H1 (cell line): ENCODE data around the gene B4GALT5. TPM values are rescaled to one million over a fixed set of nuclear protein-coding genes. Genes with fewer than 3 reads are reported as not detected.

ENCODE experiments used
- CTCF ChIA-PET: fragments of 300-600 bp; sonication (Branson Sonifier 250); formaldehyde crosslinking; loops from one replicate; lab custom pipeline; 2021; ENCODE audit not compliant: partially characterized antibody; lab: Charles Lee
- POLR2A ChIA-PET: fragments of 300-600 bp; sonication (Branson Sonifier 250); formaldehyde crosslinking; loops from one replicate; lab custom pipeline; 2021; ENCODE audit warnings: inconsistent platforms; ENCODE audit not compliant: partially characterized antibody; lab: Charles Lee
- DNase-seq, 2 experiments: peaks; one replicate each; pipeline versions ENCODE4 v3.0.0 to v3.0.0-alpha.2; 2010 to 2022; ENCODE audit warnings: low spot score in 2 of 2, low read depth in 1 of 2, mixed read lengths in 1 of 2
- FAIRE-seq: peaks from 2 replicates; lab custom pipeline; 2011; peaks lifted over from hg19 to GRCh38; lab: Jason Lieb, UNC
- H2AFZ ChIP-seq: 2 replicates; pipeline ENCODE4 v1.8.1; 2012; ENCODE audit warnings: low read length, inconsistent platforms
- H2AK5ac ChIP-seq: 2 replicates; pipeline ENCODE4 v1.6.1; 2013; ENCODE audit warnings: low read depth, low read length
- H2BK120ac ChIP-seq: replicated peaks from 2 replicates; pipeline ENCODE3; 2013; ENCODE audit warnings: low read depth, low read length, inconsistent platforms
- H2BK12ac ChIP-seq: 2 replicates; pipeline ENCODE4 v1.6.1; 2013; ENCODE audit warnings: low read depth, low read length
- H2BK15ac ChIP-seq: 2 replicates; pipeline ENCODE4 v1.6.1; 2013; ENCODE audit warnings: low read length
- H2BK20ac ChIP-seq: 2 replicates; pipeline ENCODE4 v1.6.1; 2013; ENCODE audit warnings: low read length
- H2BK5ac ChIP-seq: 2 replicates; pipeline ENCODE4 v1.6.1; 2013; ENCODE audit warnings: low read depth, low read length
- H3K14ac ChIP-seq: 2 replicates; pipeline ENCODE4 v1.6.1; 2013; ENCODE audit warnings: inconsistent platforms; ENCODE audit not compliant: insufficient read length
- H3K18ac ChIP-seq: 2 replicates; pipeline ENCODE4 v1.6.1; 2013; ENCODE audit warnings: low read length; ENCODE audit errors: extremely low read depth
- H3K23ac ChIP-seq: 2 replicates; pipeline ENCODE4 v1.6.1; 2013; ENCODE audit warnings: inconsistent platforms; ENCODE audit not compliant: insufficient read length
- H3K23me2 ChIP-seq: 2 replicates; pipeline ENCODE4 v1.6.1; 2013; ENCODE audit warnings: low read depth, low read length
- H3K27ac ChIP-seq: 2 replicates; pipeline ENCODE4 v1.6.1; 2011; ENCODE audit warnings: low read depth, low read length, inconsistent platforms
- H3K27me3 ChIP-seq, 4 experiments: replicated peaks in 1 of 4; 1 replicate in 1 of 4; 2 replicates in 3 of 4; pipeline versions ENCODE4 v1.6.1 to v1.8.1; 2011 to 2013; ENCODE audit warnings: low read length in 3 of 4, mild to moderate bottlenecking in 3 of 4, inconsistent platforms in 2 of 4, mixed read lengths in 2 of 4, moderate library complexity in 1 of 4; ENCODE audit not compliant: control insufficient read depth in 3 of 4, insufficient read depth in 3 of 4; ENCODE audit errors: extremely low read depth in 1 of 4
- H3K36me3 ChIP-seq, 4 experiments: 2 replicates each; pipeline versions ENCODE4 v1.6.1 to v1.8.1; 2011 to 2013; ENCODE audit warnings: mild to moderate bottlenecking in 4 of 4, low read length in 3 of 4, moderate library complexity in 2 of 4, control low read depth in 1 of 4, inconsistent platforms in 1 of 4; ENCODE audit not compliant: insufficient read depth in 4 of 4, control insufficient read depth in 2 of 4
- H3K4ac ChIP-seq: replicated peaks from 2 replicates; pipeline ENCODE3; 2013; ENCODE audit warnings: low read length, low read depth, mixed read lengths, inconsistent platforms; ENCODE audit not compliant: insufficient read length
- H3K4me1 ChIP-seq, 4 experiments: replicated peaks in 1 of 4; 1 replicate in 1 of 4; 2 replicates in 3 of 4; pipeline versions ENCODE4 v1.6.1 to v1.8.1; 2011 to 2013; ENCODE audit warnings: low read length in 3 of 4, inconsistent platforms in 2 of 4, mixed read lengths in 1 of 4; ENCODE audit not compliant: insufficient read depth in 4 of 4, control insufficient read depth in 3 of 4
- H3K4me2 ChIP-seq, 2 experiments: 2 replicates each; pipeline versions ENCODE4 v1.6.1 to v1.8.1; 2011 to 2013; ENCODE audit warnings: low read depth in 2 of 2, low read length in 2 of 2, control low read depth in 1 of 2, inconsistent platforms in 1 of 2, mild to moderate bottlenecking in 1 of 2; ENCODE audit not compliant: insufficient read depth in 1 of 2
- H3K4me3 ChIP-seq, 4 experiments: fragments of 200-600, 300-600 bp in 1 of 4; sonication (generic), shearing (Covaris generic), sonication (Bioruptor Twin) in 1 of 4; 2 replicates each; pipeline versions ENCODE4 v1.5.1 to v1.8.1; 2011 to 2016; ENCODE audit warnings: low read length in 4 of 4, low read depth in 3 of 4, control low read depth in 2 of 4, inconsistent platforms in 2 of 4, mild to moderate bottlenecking in 2 of 4, mixed read lengths in 1 of 4, moderate library complexity in 1 of 4; ENCODE audit not compliant: insufficient read depth in 2 of 4; ENCODE audit errors: extremely low read depth in 1 of 4
- H3K56ac ChIP-seq: replicated peaks from 2 replicates; pipeline ENCODE3; 2013; ENCODE audit warnings: low read depth, mild to moderate bottlenecking, mixed read lengths, low read length, inconsistent platforms; ENCODE audit not compliant: insufficient read length
- H3K79me1 ChIP-seq: 2 replicates; pipeline ENCODE4 v1.6.1; 2013; ENCODE audit warnings: low read depth, low read length, control low read depth
- H3K79me2 ChIP-seq, 2 experiments: 2 replicates each; pipeline versions ENCODE4 v1.6.1 to v1.8.1; 2012 to 2013; ENCODE audit warnings: low read length in 2 of 2, mild to moderate bottlenecking in 2 of 2, inconsistent platforms in 1 of 2; ENCODE audit not compliant: insufficient read depth in 2 of 2, control insufficient read depth in 1 of 2
- H3K9ac ChIP-seq, 4 experiments: replicated peaks in 1 of 4; 1 replicate in 1 of 4; 2 replicates in 3 of 4; pipeline versions ENCODE4 v1.6.1 to v1.8.1; 2011 to 2013; ENCODE audit warnings: low read depth in 3 of 4, low read length in 3 of 4, control low read depth in 2 of 4, mild to moderate bottlenecking in 2 of 4, moderate library complexity in 2 of 4, inconsistent platforms in 1 of 4; ENCODE audit errors: extremely low read depth in 1 of 4
- H3K9me3 ChIP-seq, 2 experiments: 2 replicates each; pipeline versions ENCODE4 v1.6.1 to v1.8.1; 2012 to 2013; ENCODE audit warnings: mild to moderate bottlenecking in 2 of 2, moderate library complexity in 2 of 2, control low read depth in 1 of 2, inconsistent platforms in 1 of 2, low read depth in 1 of 2, low read length in 1 of 2, mixed read lengths in 1 of 2; ENCODE audit not compliant: insufficient read depth in 2 of 2
- H4K20me1 ChIP-seq, 2 experiments: replicated peaks in 1 of 2; 2 replicates each; pipeline versions ENCODE3 to v1.8.1; 2011 to 2013; ENCODE audit warnings: inconsistent platforms in 2 of 2, low read length in 2 of 2, mild to moderate bottlenecking in 1 of 2; ENCODE audit not compliant: insufficient read depth in 2 of 2, control insufficient read depth in 1 of 2
- H4K5ac ChIP-seq: 2 replicates; pipeline ENCODE4 v1.6.1; 2013; ENCODE audit warnings: low read length, low read depth, mixed read lengths, inconsistent platforms; ENCODE audit not compliant: insufficient read length
- H4K8ac ChIP-seq: 2 replicates; pipeline ENCODE4 v1.8.0; 2013; ENCODE audit warnings: mild to moderate bottlenecking, moderate library complexity, low read length, inconsistent platforms; ENCODE audit not compliant: insufficient read depth; ENCODE audit errors: extremely low read depth
- H4K91ac ChIP-seq: replicated peaks from 2 replicates; pipeline ENCODE3; 2013; ENCODE audit warnings: low read length, mixed read lengths, inconsistent platforms; ENCODE audit not compliant: insufficient read length
- BCL11A ChIP-seq, 2 experiments: IDR thresholded peaks; one replicate each; pipeline ENCODE4 v1.6.1; 2011; ENCODE audit warnings: low read depth in 2 of 2, low read length in 2 of 2, mild to moderate bottlenecking in 2 of 2
- CBX5 ChIP-seq: fragments of 300-800, 300-1000 bp; sonication (generic); IDR thresholded peaks from 2 replicates; pipeline ENCODE4 v1.7.1; 2016; ENCODE audit warnings: antibody characterized with exemption, low read length, low read depth
- CBX8 ChIP-seq: fragments of 300-800, 300-1000 bp; sonication (generic); IDR thresholded peaks from 2 replicates; pipeline ENCODE4 v1.7.1; 2016; ENCODE audit warnings: low read depth, low read length, borderline replicate concordance
- CHD1 ChIP-seq: IDR thresholded peaks from 2 replicates; pipeline ENCODE4 v1.6.1; 2012; ENCODE audit warnings: low read depth, low read length, improper control_type of control experiment
- CHD2 ChIP-seq: IDR thresholded peaks from 2 replicates; pipeline ENCODE4 v1.6.1; 2012; ENCODE audit warnings: low read length, improper control_type of control experiment
- CREB1 ChIP-seq: IDR thresholded peaks from 2 replicates; pipeline ENCODE4 v1.6.1; 2012; ENCODE audit warnings: inconsistent platforms
- EGR1 ChIP-seq: IDR thresholded peaks from 2 replicates; pipeline ENCODE4 v1.6.1; 2011; ENCODE audit warnings: low read depth, low read length, borderline replicate concordance
- EP300 ChIP-seq, 2 experiments: IDR thresholded peaks; 1 replicate in 1 of 2; 2 replicates in 1 of 2; pipeline ENCODE4 v1.6.1; 2011 to 2012; ENCODE audit warnings: low read depth in 2 of 2, low read length in 2 of 2, mild to moderate bottlenecking in 2 of 2, borderline replicate concordance in 1 of 2, inconsistent platforms in 1 of 2, moderate library complexity in 1 of 2
- NRF1 ChIP-seq: IDR thresholded peaks from 2 replicates; pipeline ENCODE4 v1.6.1; 2011; ENCODE audit warnings: mild to moderate bottlenecking, low read depth, low read length, improper control_type of control experiment
- SP2 ChIP-seq: IDR thresholded peaks from 2 replicates; pipeline ENCODE4 v1.6.1; 2012; ENCODE audit warnings: mild to moderate bottlenecking, low read length, inconsistent platforms
- SUZ12 ChIP-seq: fragments of 200-600 bp; sonication (generic); IDR thresholded peaks from 2 replicates; pipeline ENCODE4 v1.6.1; 2012; ENCODE audit warnings: mild to moderate bottlenecking, inconsistent platforms, low read length, moderate library complexity, mixed read lengths
- USF2 ChIP-seq: IDR thresholded peaks from 2 replicates; pipeline ENCODE4 v1.6.1; 2011; ENCODE audit warnings: low read length, improper control_type of control experiment
- WGBS, 2 experiments: shearing (Covaris generic) in 1 of 2; methylation state at CpG; one replicate each; pipeline versions ENCODE4 v1.1.6 to v1.1.7; 2013 to 2015; ENCODE audit warnings: low lambda C conversion rate in 2 of 2, mixed read lengths in 2 of 2, inconsistent platforms in 1 of 2, low coverage in 1 of 2, missing lambda C conversion rate in 1 of 2; ENCODE audit not compliant: insufficient replicate concordance in 2 of 2, insufficient coverage in 1 of 2, insufficient read length in 1 of 2; ENCODE audit errors: extremely low coverage in 1 of 2, missing lambda C conversion rate in 1 of 2; 5-methylcytosine and 5-hydroxymethylcytosine counted together
- polyA plus RNA-seq, 7 experiments: library from polyadenylated mRNA; depleted of rRNA in 3 of 7; stranded (reverse) in 5 of 7; unstranded in 2 of 7; fragments of >200 nt in 5 of 7; fragments of 200-250 nt in 2 of 7; gene quantifications; 1 replicate in 5 of 7; 2 replicates in 1 of 7; 4 replicates in 1 of 7; pipeline versions ENCODE4 v1.2.1 to v1.2.3, GENCODE V29; 2011 to 2013; ENCODE audit warnings: missing spikeins in 2 of 7, mixed read lengths in 2 of 7
- total RNA-seq: library from RNA; stranded (reverse); fragmentation: NEBNext Ultra II Directional; extraction: Animal tissue kit (Norgen Biotek cat#: 25700); gene quantifications from 2 replicates; pipeline ENCODE4 v1.2.1, GENCODE V29; 2021
- TF ChIP-seq, protein P1 (sequence below): IDR thresholded peaks from 2 replicates; pipeline ENCODE4 v1.6.1; 2011; ENCODE audit warnings: low read depth, mild to moderate bottlenecking, low read length; ENCODE audit not compliant: insufficient read depth

The B4GALT5 gene
- total and polyA plus RNA-seq, 2 of the 8 experiments (the other 6 are each of a cell fraction or from before 2014, with no cell fraction given) = 46.5 to 75.4 TPM

- 0 out of 4 replicates have a peak overlapping the region, but pooled peaks of 1 of the 2 experiments have one; percentile 8 for H3K4me2 ChIP-seq
- no peak overlapping the region for H3K27ac ChIP-seq
- TF ChIP-seq EP300 (IDR thresholded peaks at IDR 0.05; ENCODE audit: borderline replicate concordance in 1 of 2, low read depth in 2 of 2, low read length in 2 of 2) (no peak), USF2 (no peak), CHD1 (no peak), SP2 (no peak), EGR1 (no peak), SUZ12 (no peak), CHD2 (no peak), NRF1 (no peak), CREB1 (no peak), CBX5 (no peak), CBX8 (no peak), BCL11A (IDR thresholded peaks at IDR 0.05; ENCODE audit: low read depth in 2 of 2, low read length in 2 of 2) (no peak)
- TF ChIP-seq, protein P1, sequence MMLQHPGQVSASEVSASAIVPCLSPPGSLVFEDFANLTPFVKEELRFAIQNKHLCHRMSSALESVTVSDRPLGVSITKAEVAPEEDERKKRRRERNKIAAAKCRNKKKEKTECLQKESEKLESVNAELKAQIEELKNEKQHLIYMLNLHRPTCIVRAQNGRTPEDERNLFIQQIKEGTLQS = no peak
Observed at GRCh38 chr20:49704932-49705336, 8.7 kb downstream of the B4GALT5 start.

More at GRCh38 chr20:49704932-49705336, 8.7 kb downstream of the B4GALT5 start:
- 79% methylated on average over 1 of the region's 1 CpG; no CpG with 5 or more reads in 1 of the 2 experiments for WGBS, 2 experiments
- ChIA-PET POLR2A (interaction anchor here (1.1 to 1.2 kb wide), 2 partner anchors 47 to 146 kb away, joined by 3 read pairs; no protein-coding TSS in a partner anchor), CTCF (interaction anchor here (1.5 kb wide), 1 partner anchor 85 kb away, joined by 3 read pairs; no protein-coding TSS in a partner anchor)
- H3K9ac ChIP-seq = no peak overlapping the region
- H2BK5ac ChIP-seq = no peak overlapping the region
- no peak overlapping the region for H4K8ac ChIP-seq
- H3K4ac ChIP-seq = no peak overlapping the region
- no peak overlapping the region for H2AK5ac ChIP-seq
- peaks cover 44 to 98% of the 10 kb centered on the region in 2 experiments for H3K79me2 ChIP-seq
- H2BK120ac ChIP-seq = no peak overlapping the region
- H3K23ac ChIP-seq = no peak overlapping the region
- H3K18ac ChIP-seq = no peak overlapping the region
- H3K9me3 ChIP-seq = no peaks in the 10 kb centered on the region
- FAIRE-seq = no peak
- H3K79me1 ChIP-seq = no peaks in the 10 kb centered on the region
- H3K4me3 ChIP-seq = no peak overlapping the region
- no peak overlapping the region for H2AFZ ChIP-seq
- peaks cover 0 to 12% (median 6%) of the 10 kb centered on the region in 4 experiments; a peak in 5 of 7 replicates for H3K4me1 ChIP-seq
- H2BK20ac ChIP-seq = no peak overlapping the region
- H2BK15ac ChIP-seq = no peak overlapping the region
- H4K91ac ChIP-seq = no peak overlapping the region
- no peak for DNase-seq
- no peak overlapping the region for H3K56ac ChIP-seq
- no peak overlapping the region for H2BK12ac ChIP-seq
- no peak overlapping the region for H4K5ac ChIP-seq
- no peaks in the 10 kb centered on the region for H3K27me3 ChIP-seq
- H3K23me2 ChIP-seq = no peaks in the 10 kb centered on the region
- H4K20me1 ChIP-seq = peaks cover 20 to 22% of the 10 kb centered on the region in 2 experiments
- no peak overlapping the region for H3K14ac ChIP-seq
- H3K36me3 ChIP-seq = no peaks in the 10 kb centered on the region
